Endothelial cell of umbilical vein (primary cell): Measurements from ENCODE around the gene TRIM27.

ENCODE experiments used
- CTCF ChIP-seq, 2 donors: IDR thresholded peaks; 1 replicate in 1 of 2; 2 replicates in 1 of 2; pipeline ENCODE4 v1.5.1; 2011; ENCODE audit warnings: low read length in 2 of 2, mild to moderate bottlenecking in 2 of 2, moderate library complexity in 2 of 2, control low read depth in 1 of 2, inconsistent platforms in 1 of 2, low read depth in 1 of 2; ENCODE audit not compliant: insufficient read depth in 1 of 2; ENCODE audit errors: extremely low read depth in 1 of 2
- EZH2 ChIP-seq: IDR thresholded peaks from 2 replicates; pipeline ENCODE4 v1.6.1; 2012; ENCODE audit warnings: borderline replicate concordance, low read depth, mild to moderate bottlenecking, moderate library complexity, low read length, inconsistent platforms; ENCODE audit not compliant: severe bottlenecking
- MYC ChIP-seq: IDR thresholded peaks from one replicate; pipeline ENCODE4 v1.6.1; 2011; ENCODE audit warnings: mild to moderate bottlenecking, low read depth, low read length
- POLR2A ChIP-seq: IDR thresholded peaks from 2 replicates; pipeline ENCODE4 v1.6.1; 2012; ENCODE audit warnings: low read depth, mild to moderate bottlenecking, control low read depth, low read length
- POLR2AphosphoS5 ChIP-seq: IDR thresholded peaks from 2 replicates; pipeline ENCODE4 v1.6.1; 2012; ENCODE audit warnings: low read depth, mild to moderate bottlenecking, control low read depth, low read length, moderate library complexity; ENCODE audit not compliant: insufficient read depth

- TF ChIP-seq POLR2A: no peak
- TF ChIP-seq POLR2AphosphoS5: no peak
- TF ChIP-seq EZH2: no peak
- TF ChIP-seq CTCF (IDR thresholded peaks at IDR 0.05; ENCODE audit: extremely low read depth in 1 of 2, insufficient read depth in 1 of 2, low read depth in 1 of 2, low read length in 2 of 2): no peak
- no peak for TF ChIP-seq MYC
Observed at GRCh38 chr6:28868873-28869272, 54.9 kb downstream of the TRIM27 start.
